Activated CD8-positive, alpha-beta memory T cell treated with anti-CD3 and anti-CD28 coated beads, Interleukin-2, amount 50 U/mL, for 4 hours (primary cell): ENCODE results near the gene TM4SF4.

Source experiments
- DNase-seq: peaks from one replicate; pipeline ENCODE4 v3.0.0-alpha.2; 2020

TM4SF4 gene

GRCh38 chr3:149455989-149456388 lies 18.5 kb upstream of the TM4SF4 start:
- no peak for DNase-seq

GRCh38 chr3:149459491-149460059 lies 14.9 kb upstream of the TM4SF4 start:
- DNase-seq: no peak

GRCh38 chr3:149460117-149460516 lies 14.4 kb upstream of the TM4SF4 start:
- DNase-seq: no peak

GRCh38 chr3:149462051-149462450 lies 12.4 kb upstream of the TM4SF4 start:
- no peak for DNase-seq

- DNase-seq: no peak
These were observed 11.9 kb upstream of the TM4SF4 start for GRCh38 chr3:149462581-149463011.

GRCh38 chr3:149463921-149464320 lies 10.6 kb upstream of the TM4SF4 start:
- no peak for DNase-seq

- DNase-seq: no peak
These were observed 9.8 kb upstream of the TM4SF4 start for GRCh38 chr3:149464542-149465328.

- DNase-seq: no peak
These were observed 9.1 kb upstream of the TM4SF4 start for GRCh38 chr3:149465351-149465883.

- DNase-seq: no peak
These were observed 8.3 kb upstream of the TM4SF4 start for GRCh38 chr3:149466192-149466591.

GRCh38 chr3:149468504-149469212 lies 5.8 kb upstream of the TM4SF4 start:
- DNase-seq: no peak

- DNase-seq: no peak
These were observed 4.1 kb upstream of the TM4SF4 start for GRCh38 chr3:149470381-149470780.

GRCh38 chr3:149472030-149472797 lies 2.3 kb upstream of the TM4SF4 start:
- DNase-seq: no peak

- DNase-seq: no peak
These were observed 894 bp upstream of the TM4SF4 start for GRCh38 chr3:149473357-149474249.

- DNase-seq: no peak
These were observed 1.1 kb downstream of the TM4SF4 start for GRCh38 chr3:149475451-149476060.

- no peak for DNase-seq
These were observed 1.7 kb downstream of the TM4SF4 start for GRCh38 chr3:149476225-149476624.

- no peak for DNase-seq
These were observed 5.3 kb downstream of the TM4SF4 start for GRCh38 chr3:149479621-149480325.

- DNase-seq: peak; percentile 24
These were observed 6.0 kb downstream of the TM4SF4 start for GRCh38 chr3:149480326-149481017.

GRCh38 chr3:149481056-149481455 lies 6.6 kb downstream of the TM4SF4 start:
- DNase-seq: no peak

GRCh38 chr3:149481491-149481890 lies 7.0 kb downstream of the TM4SF4 start:
- no peak for DNase-seq

GRCh38 chr3:149486726-149487125 lies 12.2 kb downstream of the TM4SF4 start:
- no peak for DNase-seq
